HG02610 (cell line): ENCODE data around the gene ATRNL1.

Experiments used
- ATAC-seq: cut with Tn5 transposase; IDR thresholded peaks from one replicate; pipeline ENCODE4 v1.9.1; 2021; ENCODE audit warnings: mild to moderate bottlenecking, moderate library complexity; ENCODE audit not compliant: unreplicated experiment

Gene ATRNL1

DNA sequence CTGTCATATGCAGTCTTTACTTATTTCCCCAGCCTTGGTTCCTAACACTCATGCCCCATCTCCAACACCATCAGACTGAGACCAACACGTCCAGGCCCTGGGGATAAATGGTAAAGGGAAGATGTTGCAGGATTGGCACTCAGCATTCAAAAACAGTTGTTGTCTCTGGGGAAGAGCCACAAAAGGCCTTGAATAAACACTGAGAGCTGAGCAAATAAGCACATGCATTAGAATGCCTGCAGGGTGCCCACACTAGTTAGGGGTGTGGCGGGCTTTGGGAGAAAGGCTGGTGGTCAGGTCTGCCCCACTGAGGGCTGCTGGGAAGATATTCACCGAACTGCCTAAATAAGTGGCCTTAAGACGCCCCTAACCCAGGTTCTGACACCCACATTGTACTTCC, 788.9 kb downstream of the ATRNL1 start:
- no peak for ATAC-seq

DNA sequence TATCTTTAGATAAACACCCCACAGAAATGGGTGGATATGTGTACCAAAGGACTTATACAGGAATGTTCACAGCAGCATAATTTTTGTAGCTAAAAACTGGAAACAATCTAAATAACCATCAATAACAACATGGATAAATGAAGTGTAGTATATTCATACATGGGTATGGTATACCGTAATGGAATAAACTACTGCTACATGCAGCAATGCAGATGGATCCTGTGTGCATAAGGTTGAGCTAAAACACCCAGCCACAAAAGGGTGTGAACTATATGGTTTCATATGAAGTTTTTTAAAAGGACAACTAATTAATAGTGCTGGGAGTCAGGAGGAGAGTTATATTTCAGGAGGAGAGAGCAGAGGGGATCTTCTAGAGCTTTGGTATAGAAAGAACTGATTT, 790.2 kb downstream of the ATRNL1 start:
- no peak for ATAC-seq

DNA sequence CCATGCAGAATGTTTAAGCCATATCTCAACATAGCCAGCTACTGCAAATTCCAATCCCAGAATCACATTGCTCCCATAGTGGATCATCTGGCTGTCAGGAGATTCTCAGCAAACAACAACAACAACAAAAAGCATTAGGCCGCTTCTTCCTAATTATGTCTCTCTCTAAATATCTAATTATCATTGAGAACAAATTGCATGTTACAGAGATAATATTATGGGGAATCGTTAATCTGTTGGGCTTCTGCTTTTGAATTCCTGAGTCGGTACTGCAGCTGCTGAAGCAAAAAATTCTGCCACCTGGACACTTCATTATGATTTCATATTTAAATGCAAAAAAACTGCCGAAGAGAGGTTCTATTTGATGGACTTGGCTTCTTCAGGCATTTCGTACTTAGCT, 791.2 kb downstream of the ATRNL1 start:
- ATAC-seq = no peak

DNA sequence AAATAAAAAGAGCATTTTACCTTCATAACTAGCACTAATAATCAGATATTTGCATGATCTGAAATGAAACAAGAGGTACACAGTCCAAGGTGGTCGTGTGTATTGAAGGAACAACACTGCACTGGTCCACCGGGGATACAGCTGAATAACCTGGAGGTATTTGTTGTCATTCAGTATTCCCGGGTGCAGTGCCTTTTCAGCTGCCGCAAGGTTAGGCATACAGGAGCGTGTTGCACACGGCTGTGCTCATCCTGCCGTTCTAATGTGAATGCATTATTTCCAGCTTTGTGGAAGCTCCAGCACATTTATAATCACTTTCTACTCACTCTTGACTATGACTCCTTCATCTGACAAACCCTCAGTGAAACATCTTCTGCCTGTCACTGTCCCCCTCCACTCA, 802.0 kb downstream of the ATRNL1 start:
- no peak for ATAC-seq

DNA sequence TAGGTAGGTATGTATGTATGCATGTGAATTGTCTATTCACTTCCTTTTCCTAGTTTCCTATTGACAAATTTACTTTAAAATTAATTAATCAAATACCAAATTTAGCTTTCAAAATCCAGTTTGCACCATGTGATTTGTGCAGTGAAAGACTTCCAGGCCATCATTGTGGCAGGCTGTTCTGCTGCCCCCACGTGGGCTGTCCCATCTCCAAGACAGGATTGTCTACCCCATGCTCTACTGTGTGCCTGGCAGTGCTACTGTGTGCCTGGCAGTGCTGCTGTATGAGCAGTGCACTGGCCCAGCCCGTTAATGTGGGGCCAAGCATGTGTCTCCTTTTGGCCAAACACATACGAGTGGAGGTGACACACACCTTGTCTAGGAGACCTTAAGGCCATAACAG, 805.1 kb downstream of the ATRNL1 start:
- ATAC-seq = no peak

DNA sequence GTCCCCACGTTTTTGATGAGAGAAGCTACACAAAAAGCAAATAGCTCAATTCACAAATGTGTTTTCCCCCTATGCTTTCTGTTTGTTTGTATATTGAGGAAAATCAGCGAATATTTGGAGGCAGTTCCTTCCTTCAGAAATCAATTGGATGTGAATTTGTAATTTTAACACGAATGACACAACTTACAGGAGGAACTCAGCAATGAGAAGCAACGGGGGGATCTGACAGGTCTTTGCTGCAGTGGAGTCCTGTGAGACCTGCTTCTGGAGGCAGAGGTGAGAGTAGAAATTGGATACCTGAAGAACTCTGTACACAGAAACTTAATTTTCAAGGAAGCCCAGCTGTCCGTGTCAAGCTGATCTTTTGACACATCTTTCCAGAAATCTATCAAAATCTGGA, 809.4 kb downstream of the ATRNL1 start:
- no peak for ATAC-seq

DNA sequence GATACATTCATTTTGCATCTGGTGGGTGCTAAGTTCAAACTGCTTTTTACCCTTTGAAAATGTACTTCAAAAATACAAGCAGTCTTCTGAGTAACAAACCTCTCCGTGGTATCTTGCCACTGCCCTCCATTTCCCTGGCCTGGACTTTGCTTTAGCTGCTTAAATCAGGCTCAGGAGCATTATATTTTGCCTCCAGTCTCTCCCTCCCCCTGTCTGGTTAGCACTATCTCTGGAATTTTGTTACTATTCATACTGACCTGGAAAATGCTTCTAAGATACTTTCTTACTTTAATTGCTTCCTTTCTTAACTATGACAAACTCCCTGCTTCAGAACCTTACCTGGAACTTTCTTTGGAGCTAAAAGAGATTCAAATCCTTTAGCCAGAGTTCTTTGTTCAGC, 810.0 kb downstream of the ATRNL1 start:
- ATAC-seq = no peak

DNA sequence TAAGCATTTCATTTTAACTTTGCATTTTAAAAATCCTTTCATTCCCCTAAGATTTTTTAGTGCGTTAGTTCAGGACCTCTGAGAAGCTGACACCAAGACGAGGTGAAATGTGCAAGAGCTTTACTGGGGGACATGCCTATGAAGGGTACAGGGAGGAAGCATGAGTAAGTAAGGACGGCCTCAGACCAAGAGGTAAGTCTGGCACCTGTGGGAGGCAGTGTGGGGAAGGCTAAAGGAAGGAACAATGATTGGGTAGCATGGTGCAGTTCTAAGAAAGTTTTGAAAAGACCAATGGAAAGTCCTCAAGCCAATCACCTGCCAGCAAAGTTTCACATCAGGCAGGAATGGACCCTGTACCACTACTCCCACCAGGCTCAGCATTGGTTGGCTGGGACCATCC, 810.7 kb downstream of the ATRNL1 start:
- ATAC-seq = no peak

DNA sequence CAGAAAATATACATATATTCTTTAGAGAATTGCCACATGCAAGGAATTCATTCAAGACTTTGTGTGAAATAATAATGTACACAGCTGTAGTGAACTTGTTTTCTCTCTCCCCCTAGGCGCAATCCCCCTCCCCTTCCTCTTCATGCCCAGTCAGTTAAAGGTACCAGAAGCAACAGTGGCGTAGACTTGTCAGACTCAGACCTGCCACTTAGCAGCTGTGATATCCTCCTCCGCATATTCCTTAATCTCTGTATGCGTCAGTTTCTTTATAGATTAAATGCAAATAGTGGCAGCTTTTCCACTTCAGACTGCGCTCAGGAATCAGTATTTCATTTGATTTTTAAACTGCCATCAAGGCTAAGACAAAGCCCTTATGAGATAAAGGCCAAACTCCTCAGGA, 815.9 kb downstream of the ATRNL1 start:
- ATAC-seq = no peak

DNA sequence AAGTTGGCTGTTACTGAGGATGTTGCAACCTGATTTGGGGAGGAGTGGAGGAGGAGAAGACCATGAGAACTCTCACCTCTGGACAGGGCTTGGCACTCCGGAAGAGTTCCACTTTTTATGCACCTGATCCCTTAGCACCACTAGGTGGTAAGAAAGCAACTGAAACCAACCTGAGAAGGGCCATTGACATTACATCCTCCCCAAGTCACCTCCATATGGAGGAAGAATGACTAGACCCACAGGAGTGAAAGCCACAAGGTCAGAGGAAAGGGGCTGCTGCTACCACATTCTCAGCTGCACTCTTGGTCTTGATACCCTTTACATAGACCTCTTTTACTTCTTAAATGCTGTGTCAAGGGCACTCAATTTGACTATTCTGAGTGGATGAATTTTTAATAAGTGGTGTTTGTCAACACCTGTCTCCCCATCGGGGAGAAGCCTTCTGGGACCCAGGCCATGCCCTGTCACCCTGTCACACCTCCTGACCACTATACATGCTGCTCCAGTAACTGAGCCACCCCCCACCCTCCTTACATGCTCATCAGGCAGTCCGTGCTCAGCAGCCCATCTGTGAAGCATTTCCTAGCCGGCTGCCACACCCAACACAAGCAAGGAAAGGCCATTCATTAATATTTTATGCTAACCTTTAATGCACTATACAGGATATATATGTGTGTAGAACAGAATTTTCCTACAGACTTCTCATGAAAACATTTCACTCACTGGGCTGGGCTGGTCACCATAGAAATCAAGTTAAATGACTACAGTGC, 817.0 kb downstream of the ATRNL1 start:
- ATAC-seq = no peak

DNA sequence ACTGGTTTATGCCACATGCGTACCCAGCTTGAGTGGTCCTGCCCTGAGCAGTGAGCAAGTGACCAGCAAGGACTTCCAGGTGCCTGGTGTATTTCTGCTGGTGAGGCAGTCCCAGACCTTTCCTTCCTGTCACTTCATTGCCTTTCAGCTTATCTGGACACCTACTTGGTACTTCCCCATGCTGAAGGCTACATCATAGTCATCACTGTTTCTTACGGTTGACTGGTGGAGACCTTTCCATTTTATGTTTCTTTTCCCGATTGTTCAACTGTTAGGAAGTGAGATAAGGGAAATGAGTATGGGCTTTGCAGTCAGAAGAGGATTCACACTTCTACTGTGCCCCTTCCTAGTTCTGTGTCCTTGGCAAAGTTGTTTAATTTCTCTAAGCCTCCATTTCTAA, 821.3 kb downstream of the ATRNL1 start:
- no peak for ATAC-seq

DNA sequence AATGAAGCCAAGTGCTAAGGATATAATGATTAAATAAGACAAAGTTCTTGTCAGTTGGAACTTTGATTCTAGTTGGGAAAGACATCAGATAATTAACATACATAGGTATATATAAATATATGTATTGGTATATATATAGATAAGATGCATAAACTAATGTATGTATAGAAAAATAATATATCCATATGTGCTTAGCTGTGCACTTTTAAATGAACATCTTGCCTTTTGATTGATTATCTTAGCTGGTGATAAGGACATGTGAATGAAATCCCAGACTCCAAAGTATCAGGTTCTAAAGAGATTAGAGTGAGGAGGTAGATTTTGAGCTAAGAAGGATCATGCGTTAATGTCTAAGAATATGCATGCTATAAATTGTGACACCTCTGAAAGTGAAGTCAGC, 822.3 kb downstream of the ATRNL1 start:
- ATAC-seq = no peak

DNA sequence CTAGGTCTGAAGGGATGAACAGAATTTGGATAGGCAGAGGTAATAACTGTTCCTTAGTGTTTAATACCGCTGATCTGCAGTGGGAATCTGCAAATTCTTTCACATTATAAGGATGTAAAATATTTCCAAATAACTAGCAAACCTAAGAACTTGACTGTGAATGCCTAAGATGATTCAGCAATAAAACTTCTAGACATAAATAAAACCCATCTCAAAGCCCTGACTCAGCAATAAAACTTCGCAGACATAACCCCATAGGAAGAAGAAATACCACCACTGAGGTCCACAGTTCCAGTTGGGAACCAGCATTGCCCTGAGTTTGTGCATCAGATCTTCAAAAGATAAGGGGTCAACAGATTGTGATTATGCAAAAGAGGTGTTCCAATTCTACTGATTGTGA, 825.6 kb downstream of the ATRNL1 start:
- no peak for ATAC-seq

DNA sequence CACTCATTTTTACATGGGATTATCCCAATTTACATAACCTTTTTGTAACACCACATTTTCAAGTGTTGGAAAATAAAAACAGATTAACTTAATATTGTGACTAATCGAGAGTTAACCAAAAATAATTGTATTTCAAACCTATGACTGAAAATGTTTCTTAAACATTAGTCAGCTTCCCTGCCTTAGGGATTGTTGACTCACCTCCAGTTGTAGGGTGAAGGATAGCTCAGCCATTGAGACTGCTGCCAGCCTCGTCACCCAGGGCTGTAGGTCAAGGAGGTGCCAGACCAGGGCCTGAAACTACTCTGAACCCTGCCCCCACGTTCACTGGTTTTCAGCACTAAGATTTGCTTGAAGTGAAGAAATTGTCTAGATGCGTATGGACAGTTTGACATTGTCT, 828.6 kb downstream of the ATRNL1 start:
- ATAC-seq = no peak

DNA sequence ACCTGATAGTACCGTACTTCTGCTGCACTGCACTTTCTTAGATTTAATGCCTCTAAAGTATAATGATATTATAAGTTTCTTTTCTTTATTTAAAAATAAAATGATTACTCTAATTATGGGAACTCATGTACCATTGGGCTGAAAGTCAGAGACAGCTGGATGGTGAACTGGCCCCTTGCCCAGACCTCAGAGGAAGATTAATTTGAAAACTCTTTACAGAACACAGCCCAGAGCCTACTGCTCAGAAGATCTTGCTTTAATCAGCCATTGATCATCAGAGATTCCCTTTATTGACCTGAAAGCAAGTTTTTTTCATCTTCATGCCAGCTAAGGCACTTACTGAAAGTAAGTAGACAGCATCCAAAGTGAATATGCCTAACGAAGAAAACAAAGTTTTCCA, 838.1 kb downstream of the ATRNL1 start:
- ATAC-seq = no peak

DNA sequence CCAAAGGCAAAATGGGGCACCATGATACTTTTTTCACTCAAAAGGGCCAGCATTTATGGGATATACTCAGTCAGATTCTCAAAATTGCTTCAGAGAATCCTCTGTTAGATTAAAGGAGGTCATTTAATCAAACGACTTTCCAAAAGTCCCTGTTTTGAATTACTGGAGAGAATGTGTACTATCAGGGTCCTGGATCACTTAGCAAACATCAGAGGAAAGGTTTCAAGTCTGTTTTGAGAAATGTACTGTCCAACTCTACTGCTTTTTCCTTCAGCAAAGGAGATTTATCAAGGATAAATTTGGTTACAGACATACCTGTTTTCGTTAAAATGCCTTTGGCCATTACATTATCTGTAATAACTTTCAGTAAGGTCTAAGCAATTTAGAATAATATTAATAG, 838.9 kb downstream of the ATRNL1 start:
- no peak for ATAC-seq

DNA sequence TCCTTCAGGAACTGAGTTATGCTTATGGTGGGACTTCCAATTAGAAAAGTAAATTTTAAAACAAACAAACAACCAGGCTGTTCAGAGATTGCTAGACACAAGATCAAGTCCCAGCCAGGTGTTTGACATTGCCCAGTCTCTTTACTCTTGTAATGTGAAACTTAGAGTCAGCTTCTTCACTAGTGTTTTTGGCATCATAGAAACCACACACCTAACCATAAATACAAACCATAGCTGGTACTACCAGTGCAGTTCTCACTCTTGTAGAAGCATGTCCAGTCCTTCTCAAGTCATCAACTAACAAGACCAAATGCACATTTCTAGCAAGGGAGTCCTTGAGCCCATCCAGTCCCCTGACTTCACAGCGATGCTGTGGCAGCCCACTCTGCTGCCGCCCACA, 839.9 kb downstream of the ATRNL1 start:
- no peak for ATAC-seq

DNA sequence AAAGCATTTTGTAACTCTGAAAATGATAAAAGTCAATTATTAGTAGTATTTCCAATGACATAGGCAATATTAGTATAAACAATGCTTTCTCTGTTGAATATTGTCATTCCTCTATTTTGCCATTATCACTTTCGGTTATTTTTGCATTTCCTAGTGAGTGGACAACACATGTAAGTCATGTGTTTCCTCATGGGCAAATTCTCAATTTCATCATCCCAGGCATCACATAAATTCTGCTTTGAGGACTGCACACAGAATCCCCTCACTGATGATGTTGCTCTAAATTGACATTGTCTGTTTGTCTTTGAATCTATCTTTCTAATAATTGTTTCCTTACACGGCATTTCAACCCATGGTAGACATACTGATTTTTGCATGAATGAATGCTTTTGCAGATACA, 842.6 kb downstream of the ATRNL1 start:
- no peak for ATAC-seq

DNA sequence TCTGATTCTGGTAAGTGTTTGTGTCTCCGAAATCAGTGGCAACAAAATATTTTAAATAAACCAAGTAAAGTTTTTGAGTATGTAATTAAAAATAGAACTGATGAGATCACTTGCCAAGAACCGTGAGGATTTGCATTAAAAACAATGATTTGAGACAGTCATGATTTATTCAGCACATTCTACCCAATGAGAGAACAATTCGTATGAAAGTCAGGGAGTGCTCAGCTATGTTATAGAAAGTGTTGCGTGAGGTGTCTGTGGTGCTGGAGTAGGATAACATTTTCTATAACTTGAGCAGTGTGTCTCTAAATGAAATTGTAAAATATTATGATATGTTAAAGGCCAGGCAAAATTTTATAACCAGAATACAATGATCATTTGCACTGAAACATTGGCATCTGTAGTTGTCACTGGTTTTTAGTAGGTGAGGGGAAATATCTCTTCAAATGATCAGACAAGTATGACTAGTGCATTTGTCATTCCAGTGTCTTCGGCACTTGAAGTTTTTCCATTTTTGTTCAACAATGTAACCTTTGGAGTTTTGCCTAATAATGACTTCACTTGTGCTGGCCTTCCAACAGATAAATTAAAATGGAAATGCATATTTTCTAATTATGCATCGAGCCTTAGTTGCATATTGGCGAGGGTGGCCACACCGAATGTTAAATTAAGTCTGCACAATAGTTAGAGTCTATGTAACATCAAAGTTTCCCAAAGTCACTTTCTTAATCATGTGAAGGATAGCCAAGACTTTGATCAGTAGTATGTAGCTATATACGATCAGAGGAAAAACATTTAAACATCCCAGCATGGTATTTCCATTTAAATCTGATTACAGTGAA, 844.0 kb downstream of the ATRNL1 start:
- ATAC-seq = no peak

DNA sequence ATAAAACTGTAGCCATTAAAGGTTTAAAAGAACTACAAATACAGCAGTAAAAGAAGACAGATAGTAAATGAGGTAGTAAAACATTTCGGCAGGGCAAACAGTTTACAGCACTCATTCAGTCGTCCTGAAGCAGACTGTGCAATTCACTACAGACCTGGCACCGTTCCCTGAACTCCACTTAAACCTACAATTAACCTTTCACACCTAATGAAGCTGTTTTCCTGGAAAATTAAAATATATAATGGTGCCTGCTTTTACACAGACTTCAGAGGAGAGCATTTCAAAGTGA, 844.5 kb downstream of the ATRNL1 start:
- ATAC-seq = no peak

DNA sequence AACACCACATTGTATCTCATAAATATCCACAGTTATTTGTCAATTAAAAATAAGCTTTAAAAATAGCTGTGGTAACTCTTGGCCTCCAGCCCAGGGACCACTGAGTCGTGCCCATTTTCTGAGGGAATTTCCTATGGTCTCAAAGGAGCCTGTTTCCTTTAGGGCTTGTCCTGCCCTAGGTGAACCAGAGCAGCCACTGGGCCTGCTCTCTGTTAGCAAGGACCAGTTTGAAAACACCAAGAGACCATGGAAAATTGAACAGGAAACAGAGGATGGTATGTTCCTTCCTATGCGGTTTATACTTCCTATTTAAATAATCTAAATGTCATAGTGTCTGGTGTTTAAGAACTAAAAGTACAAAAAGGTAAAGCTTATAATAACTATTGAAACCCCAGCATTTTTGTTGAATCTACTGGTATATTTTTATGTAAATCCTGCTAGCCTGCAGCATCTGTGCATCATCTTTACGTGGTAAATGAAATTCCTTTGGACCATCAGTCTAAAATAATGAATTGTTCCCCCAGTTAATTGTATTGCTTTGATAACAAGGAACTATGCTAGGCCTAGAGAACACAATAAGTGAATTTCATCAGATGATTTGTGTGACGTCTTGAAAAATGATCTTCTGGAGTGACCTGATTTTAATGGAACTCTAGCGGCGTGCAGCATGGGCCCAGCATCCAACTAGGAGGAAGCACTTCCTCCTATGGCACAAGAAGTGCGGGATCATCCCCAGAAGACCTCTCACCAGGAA, 846.1 kb downstream of the ATRNL1 start:
- ATAC-seq = no peak

DNA sequence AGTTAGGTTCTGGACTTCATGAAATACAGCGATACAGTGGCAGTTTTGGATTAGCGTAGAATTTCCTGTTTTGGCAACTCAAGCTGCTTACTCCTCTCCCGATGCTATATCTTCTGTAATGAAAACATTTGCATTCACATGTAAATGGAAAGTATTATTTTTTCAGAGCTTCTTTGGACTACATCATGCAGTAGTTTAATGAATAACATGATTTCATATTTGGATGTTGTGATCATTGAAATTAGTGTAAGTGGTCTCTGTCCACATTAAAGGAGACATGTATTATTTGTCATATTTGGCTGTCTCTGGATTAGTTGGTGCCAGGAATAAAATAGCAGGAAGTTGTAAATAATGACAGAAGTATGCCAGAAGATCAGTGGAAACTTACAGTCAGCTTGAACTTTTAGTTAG, 848.2 kb downstream of the ATRNL1 start:
- ATAC-seq = no peak
